Stimulated activated CD8-positive, alpha-beta memory T cell treated with anti-CD3 and anti-CD28 coated beads, Interleukin-12 subunit alpha, Interleukin-12 subunit beta, amount 100 ng/mL, for 1 hour (primary cell): Measurements from ENCODE around the gene CRABP1.

Source experiments
- DNase-seq: peaks from one replicate; pipeline ENCODE4 v3.0.0-alpha.2; 2020; ENCODE audit warnings: low read depth

CRABP1 gene

GRCh38 chr15:78347586-78348543 lies 7.7 kb downstream of the CRABP1 start:
- DNase-seq, result no peak

DNA sequence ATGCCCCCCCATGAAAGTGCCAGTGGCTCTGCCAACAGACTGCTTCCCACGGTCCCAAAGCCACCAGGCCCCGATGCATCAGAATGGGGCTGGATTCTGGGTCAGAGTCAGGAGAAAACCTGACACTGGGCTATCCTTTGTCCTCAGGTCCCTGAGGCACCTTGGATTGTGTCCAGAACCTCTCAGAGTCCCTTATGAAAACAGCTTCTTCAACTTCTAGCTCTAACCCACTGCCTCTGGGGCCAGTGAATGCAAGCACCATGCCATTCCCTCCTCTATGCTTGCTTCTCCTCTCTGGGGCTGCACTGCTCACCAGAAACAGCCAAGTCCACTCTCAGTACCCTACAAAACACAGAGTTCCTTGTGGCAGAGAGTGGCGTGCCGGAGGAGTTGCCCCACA lies 9.9 kb downstream of the CRABP1 start:
- no peak for DNase-seq

- DNase-seq, result no peak
Observed at GRCh38 chr15:78351539-78351938, 11.4 kb downstream of the CRABP1 start.

GRCh38 chr15:78353093-78353492 lies 12.9 kb downstream of the CRABP1 start:
- no peak for DNase-seq

DNA sequence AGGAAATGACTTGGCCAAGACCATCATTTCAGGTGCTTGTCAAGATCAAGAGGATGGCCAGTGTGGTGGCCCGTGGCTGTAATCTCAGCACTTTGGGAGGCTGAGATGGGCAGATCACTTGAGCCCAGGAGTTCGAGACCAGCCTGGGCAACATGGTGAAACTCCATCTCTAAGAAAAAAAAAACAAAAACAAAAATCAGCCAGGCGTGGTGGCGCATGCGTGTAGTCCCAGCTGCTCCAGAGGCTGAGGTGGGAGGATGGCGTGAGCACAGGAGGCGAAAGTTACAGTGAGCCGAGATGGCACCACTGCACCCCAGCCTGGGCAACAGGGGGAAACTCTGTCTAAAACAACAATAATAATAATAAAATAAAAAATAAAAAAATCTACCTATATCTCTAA lies 15.0 kb downstream of the CRABP1 start:
- DNase-seq, result no peak

DNA sequence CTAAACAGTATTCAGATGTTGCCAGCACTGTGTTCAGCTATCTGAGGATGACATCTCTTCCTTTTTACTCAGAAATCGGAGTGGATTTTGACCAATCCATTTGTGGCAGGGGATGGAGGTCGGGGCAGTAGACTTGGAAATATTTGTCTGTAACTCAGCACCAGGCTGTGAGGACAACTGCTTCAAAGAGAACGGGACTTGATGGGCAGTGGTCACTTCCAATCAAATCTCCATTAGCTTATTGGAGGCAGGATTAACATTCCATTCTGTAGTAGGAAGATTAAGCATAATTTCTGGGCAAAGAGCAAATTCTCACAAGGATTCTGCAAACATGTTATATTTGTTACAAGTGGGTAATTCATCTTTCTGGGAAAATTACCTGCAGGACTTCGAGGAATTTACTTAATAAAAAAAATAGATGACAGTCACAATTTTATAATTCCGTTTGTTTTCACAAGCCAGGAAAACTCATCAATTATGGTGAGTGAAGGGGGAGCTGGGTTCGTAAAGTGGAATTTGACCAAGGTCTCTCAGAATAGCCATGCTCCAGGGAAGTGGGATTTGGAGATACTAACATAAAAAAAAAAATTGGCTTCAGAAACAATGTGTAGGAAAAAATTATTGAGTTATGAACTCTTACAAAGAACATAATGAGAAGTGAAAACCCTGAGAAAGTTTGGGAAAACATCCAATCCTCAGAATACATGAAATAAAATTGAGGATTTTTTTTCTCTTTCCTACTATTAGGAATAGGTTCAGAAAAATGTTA lies 18.1 kb downstream of the CRABP1 start:
- DNase-seq, result no peak

DNA sequence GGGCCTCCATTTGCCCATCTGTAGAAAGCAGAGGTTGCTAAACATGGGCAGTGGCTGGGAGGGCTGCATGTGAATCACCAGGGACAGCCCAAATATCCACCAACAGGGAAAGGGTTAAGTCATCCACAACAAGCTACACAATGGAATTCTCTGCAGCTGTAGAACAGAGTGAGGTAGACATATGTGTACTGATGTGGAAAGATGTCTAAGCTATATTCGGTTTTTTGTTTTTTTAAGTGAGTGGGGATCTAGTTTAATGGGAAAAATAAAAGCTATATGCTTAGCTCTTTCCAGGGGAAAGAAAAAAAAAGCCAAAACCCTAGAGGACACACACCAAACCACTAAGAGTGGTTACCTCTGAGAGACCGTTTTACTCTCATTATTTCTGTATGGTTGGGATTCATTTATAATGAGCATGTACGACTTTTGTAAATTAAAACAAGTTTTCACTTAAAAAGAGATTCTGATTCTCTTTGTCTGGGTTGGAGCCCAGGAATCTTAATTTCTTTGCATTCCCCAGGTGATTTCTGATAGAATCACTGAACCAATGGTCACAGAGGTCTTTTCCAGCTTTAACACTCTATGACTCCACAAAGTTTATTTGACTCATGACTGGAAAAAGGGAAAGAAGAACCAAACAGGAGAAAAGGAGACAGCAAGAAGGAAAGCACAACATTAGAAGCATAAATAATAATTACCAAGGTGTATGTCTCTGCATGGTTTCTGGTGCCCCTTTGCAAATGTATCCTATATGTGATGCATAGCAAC lies 19.1 kb downstream of the CRABP1 start:
- DNase-seq, result no peak

DNA sequence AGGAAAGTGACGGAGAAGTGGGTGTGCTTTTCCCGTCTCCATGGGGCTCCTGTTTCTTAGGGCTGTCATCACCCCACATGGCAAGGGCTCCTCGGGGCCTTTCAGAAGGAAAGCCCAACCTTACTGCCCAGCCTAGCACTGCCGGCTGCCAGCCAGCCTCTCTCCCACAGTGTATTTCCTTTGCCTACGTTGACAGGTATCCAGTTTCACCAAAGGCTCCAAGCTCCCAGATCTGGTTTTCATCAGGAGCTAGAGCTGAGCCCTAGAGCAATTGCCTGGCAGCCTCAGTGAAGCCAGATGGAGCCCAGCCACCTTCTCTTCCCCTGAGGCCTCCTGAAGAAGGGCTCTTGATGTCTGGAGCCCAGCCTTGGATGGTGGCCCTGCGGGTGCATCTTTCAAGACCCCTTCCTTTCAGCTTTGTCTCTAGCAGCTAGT lies 20.2 kb downstream of the CRABP1 start:
- DNase-seq, result no peak

DNA sequence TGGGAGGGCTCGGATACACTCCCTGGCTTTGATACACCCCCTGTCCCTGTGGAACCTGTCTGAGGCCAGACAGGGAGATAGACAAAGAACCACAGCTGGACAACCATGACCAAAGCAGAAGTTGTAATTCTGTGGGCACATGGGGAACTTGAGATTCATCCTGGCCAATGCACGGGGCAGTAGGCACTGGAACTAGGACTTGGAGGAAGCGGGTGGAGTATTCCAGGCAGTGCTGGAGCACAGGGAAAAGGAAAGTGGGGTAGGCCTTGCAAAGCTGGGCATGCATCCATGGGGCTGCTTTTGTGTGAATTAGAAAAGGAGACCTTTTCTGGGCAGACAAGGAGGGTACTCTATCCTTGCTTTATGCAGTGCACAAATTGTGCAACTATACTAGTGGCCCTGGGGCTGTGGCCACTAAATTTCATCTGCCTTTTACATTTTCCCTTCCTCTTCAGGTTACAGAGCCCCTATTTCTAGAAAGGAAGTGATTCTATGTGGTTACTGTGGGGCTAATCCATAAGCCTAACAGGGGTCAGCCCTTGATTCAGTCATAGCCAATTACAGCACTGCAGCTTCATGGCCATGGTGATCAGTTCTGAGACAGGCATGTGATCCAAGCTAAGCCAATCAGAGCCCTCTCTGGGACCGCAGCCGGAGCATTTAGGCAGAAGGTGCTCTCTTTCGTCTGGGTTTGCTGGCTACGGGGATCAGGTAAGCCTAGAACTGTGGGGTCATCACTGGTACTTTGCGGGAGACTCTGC lies 21.0 kb downstream of the CRABP1 start:
- DNase-seq, result no peak

GRCh38 chr15:78361771-78362506 lies 21.8 kb downstream of the CRABP1 start:
- DNase-seq, result no peak

- DNase-seq, result no peak
Observed at GRCh38 chr15:78362716-78363380, 22.7 kb downstream of the CRABP1 start.

GRCh38 chr15:78363381-78363734 lies 23.2 kb downstream of the CRABP1 start:
- no peak for DNase-seq

- no peak for DNase-seq
Observed at GRCh38 chr15:78364233-78364632, 24.1 kb downstream of the CRABP1 start.

DNA sequence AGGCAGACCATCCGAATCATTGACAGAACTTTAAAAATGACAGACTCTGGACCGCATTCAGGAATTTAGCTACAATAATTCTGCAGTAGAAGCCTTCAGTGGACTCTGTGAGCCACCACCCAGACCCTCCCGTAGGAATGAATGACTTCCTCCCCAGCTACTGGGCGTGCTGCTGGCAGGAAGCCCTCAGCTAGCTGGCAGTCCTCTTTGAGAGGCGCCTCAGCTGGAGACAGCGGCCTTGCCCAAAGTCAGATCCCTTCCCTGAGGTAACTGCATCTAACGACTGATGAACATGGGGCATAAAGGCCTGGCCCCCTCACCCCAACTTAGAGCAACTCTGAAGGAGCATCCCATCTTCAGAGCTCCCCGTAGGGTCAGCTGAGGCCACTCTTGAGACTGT lies 25.8 kb downstream of the CRABP1 start:
- no peak for DNase-seq

GRCh38 chr15:78366342-78366741 lies 26.2 kb downstream of the CRABP1 start:
- no peak for DNase-seq

- no peak for DNase-seq
Observed at GRCh38 chr15:78368651-78369050, 28.5 kb downstream of the CRABP1 start.

DNA sequence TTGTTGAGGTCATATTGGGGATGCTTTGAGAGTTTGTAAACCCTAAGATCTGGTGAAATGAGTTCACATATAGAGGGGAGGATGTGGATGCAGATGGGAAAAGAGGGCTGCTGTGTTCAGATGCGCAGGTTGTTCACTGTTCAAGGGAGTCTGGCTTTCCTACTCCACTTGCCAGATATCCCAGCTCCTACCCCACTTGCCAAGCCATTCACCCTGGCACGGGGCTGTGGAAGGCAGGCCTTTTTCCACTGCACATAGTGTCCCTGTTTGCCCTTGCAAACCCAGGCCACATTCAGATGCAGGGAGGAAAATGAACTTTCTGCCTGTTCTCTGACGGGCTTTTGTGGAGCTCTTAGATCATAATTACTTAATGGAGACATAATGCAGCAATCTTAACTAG lies 29.0 kb downstream of the CRABP1 start:
- no peak for DNase-seq

DNA sequence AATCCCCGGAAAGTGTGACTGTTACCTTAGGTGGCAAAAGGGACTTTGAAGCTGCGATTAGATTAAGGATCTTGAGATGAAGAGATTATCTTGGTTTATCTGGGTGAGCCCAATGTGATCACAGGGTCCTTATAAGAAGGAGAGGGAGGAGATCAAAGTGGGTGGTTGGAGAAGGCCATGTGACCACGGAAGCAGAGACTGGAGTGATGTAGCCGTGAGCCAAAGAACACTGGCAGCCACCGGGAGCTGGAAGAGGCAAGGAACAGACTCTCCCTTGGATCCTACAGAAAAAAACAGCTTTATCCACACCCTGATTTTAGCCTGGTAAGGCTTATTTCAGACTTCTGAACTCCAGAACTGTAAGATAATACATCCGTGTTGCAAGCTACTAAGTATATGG lies 29.9 kb downstream of the CRABP1 start:
- no peak for DNase-seq

GRCh38 chr15:78372880-78373279 lies 32.7 kb downstream of the CRABP1 start:
- no peak for DNase-seq
